NCI-H1417 treated with DMSO at 0.1 percent for 48 hours (cell line): Measurements from ENCODE around the gene HIC1.
"Not testable (repeated sequence)": the region's sequence is repeated elsewhere in the genome, so short reads cannot be mapped to it uniquely, and the experiment has no call there.

Source experiments
- DNase-seq: peaks from one replicate; lab custom pipeline; 2025; lab: John Stamatoyannopoulos, UW

The HIC1 gene

GRCh38 chr17:2054512-2055291 is at the start of gene HIC1:
HIC1 (plus strand) TSS chr17:2055103; CDS start chr17:2056691, 1,588 bp downstream.
- DNase-seq: no peak

- no peak for DNase-seq
Observed at GRCh38 chr17:2008332-2009126, 46.4 kb upstream of the HIC1 start.

DNA sequence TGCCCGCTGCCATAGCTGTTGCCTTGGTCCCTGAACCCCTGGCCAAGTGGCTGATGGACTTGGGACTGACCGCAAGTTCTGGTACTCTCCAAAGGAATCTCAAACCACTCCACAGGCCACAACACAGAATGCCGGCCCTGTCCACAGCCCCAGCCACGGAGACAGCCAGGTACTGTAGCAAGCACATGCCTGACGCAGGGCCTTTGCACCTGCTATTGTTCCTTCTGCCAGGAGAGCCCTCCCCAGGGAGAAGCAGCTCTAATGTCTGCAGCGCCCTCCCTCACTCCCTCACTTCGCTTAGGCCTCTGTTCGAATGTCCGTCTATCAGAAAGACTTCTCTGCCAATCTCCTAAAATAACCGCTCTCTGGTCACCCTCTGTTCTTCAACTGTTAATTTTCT is 45.2 kb upstream of the HIC1 start:
- no peak for DNase-seq

- no peak for DNase-seq
Observed at GRCh38 chr17:2011411-2012371, 43.2 kb upstream of the HIC1 start.

GRCh38 chr17:2012499-2012898 is 42.4 kb upstream of the HIC1 start:
- DNase-seq: no peak

GRCh38 chr17:2013220-2013993 is 41.5 kb upstream of the HIC1 start:
- DNase-seq: not testable (repeated sequence)

DNA sequence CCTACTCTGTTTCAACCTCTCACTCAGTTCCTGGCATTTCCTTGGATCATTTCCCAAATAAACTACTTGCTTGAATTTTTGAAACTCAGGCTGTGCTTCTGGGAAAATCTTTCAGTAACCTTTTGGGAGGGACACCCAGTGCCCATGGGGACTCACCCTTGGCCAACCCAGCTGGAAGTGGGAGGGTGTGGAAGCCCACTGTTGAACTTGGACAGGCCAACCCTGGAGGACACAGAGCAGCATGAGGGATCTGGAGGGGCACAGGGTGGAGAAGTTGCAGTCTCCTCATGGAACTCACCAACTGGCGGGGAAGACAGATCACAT is 40.9 kb upstream of the HIC1 start:
- DNase-seq: no peak

DNA sequence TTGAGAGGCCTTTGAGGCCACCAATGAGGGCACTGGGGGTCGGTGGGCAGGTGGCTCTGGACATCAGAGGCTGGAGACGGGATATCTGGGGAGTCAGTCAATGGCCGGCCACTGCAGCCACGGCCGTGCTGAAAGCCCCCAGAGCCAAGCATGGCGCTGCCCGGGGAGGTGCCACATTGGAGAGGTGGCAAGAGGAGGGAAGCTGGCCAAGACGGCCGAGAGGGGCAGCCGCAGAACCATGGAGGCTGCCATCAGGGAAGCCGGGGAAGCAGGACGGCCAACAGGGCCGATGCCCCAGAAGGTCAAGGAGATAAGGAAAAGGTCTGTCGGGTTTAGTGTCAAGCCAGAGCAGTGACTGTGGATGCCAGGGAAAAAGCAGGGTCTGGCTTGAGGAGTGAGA is 39.6 kb upstream of the HIC1 start:
- DNase-seq: no peak

DNA sequence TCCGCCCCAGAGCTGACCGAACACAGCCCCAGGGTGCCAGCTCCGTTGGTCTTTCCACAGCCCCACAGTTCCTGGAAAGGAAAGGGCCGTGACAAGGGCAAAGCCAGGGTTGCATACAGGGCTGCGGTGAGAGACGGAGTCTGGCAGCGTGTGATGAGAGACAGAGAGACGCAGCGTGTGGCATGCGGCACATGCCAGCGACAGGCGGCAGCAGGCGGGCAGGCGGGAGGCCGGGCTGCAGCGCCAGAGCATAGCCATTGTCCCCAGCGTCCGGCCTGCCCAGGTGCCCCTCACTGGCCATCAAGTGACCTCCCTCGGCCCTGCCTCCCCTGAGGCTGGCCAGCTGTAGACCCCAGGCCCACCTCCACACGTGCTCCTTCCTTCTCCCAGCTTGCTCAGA is 38.4 kb upstream of the HIC1 start:
- DNase-seq: no peak

- DNase-seq: no peak
Observed at GRCh38 chr17:2017274-2017941, 37.5 kb upstream of the HIC1 start.

- no peak for DNase-seq
Observed at GRCh38 chr17:2018716-2019510, 36.0 kb upstream of the HIC1 start.

DNA sequence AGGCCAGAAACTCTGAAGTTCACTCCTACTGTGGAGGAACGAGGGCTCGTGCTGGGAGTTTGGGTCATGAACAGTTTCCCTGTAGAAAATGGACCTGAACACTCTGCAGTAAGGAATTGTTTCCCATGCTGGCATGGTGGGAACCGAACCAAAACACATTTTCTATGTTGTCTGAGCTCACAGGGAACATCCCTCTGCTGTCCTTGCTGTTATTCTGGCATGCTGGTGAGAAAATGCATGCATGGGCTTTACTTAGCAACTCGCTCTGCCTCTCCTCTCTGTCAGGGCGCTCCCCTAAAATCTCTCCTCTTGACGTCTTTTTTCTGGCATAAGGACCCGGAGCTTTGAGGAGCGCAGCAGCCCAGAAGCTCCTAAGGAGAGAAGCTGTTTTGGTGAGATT is 35.2 kb upstream of the HIC1 start:
- no peak for DNase-seq

DNA sequence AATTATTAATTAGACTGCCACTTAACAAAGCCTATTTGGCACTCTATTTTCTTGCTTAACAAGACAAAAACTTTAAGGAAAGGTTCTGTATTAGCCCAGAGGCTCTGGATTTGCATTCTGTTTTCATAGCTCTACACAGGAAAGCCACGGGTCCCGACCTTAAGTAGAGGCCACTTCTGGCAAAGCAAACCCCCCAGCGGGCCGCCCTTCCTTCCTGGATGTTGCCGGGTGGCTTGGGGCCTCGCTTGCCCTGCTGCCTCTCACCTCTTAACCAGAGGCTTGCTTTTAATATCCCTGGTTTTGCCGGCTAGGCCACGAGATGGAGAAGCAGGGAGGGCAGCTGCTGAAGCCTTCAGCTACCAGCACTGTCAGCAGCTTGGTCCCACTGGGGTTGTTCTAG is 34.2 kb upstream of the HIC1 start:
- no peak for DNase-seq

DNA sequence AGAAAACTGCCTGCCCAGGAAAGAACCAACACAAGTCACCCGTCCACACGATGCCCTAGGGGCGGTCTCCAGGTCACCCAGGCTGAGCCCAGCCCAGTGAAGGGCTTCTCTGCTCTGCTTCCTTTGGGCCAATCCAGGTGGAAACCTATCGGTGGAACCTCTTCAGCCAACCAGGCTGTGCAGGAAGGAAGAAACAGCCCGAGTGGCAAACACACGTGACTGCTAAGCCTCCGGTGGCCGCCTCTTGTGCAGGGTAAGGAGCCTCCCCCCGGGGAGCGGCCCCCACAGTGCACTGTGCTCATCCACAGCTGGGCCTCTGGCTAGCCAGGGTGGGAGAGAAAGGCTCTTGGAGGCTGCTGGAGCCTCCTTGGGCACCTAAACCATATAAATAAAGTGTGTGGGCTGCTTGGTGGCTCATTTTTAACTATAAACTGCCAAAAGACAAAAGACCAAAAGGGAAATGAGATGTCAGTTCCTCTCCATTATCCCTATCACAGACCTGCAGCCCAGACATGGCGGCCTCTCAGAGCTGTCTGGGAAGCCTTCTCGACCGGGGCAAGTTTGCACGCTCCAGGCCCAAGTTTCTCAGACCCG is 32.2 kb upstream of the HIC1 start:
- no peak for DNase-seq

DNA sequence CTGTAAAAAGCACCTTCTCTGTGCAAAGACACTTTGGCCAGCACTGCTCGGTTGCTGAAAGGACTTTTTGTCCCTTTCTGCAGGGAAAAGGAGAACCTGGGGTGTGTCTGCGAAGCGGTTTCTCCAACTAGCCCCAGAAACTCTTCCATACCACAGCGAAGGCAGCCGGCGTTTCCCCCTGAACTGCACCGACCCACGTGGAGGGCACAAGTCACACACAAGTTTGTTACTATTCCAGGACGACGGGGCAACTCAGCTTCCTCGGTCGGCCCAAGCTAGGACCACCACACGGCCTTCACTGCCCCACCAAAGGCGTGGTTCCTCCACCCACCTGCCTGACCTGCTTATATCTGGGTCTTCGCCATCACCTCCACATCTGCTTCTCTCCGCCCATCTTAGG is 31.6 kb upstream of the HIC1 start:
- no peak for DNase-seq

GRCh38 chr17:2023692-2024571 is 31.0 kb upstream of the HIC1 start:
- no peak for DNase-seq

GRCh38 chr17:2024572-2025219 is 30.2 kb upstream of the HIC1 start:
- no peak for DNase-seq

DNA sequence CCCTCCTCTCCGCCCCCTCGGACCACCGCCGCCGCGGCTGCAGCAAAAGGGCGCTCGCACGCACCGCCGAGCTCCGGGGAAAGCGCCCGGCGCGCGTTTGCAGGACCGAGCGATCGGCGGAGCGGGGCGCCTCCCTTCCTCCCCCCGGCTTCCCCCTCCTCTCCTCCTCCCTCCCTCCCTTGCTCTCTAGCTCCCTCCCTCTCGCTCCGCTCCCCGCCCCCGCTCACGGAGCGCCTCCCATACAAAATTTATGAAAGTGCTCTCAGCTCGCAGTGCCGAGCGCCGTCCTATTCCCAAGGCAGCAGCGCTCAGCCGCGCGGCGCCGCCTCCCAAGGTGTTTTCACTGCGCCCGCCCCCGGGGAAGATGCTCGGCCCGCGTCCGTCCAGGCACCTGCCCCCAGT is 29.7 kb upstream of the HIC1 start, which contains the start of gene RTN4RL1:
TSS of gene RTN4RL1 (minus strand) at position 115 of the 402 bp plus-strand sequence. CDS start 469 bp downstream, outside the sequence.
- no peak for DNase-seq
